Endothelial cell of umbilical vein (primary cell): ENCODE results near the gene TIMM21. TPM values are rescaled to one million over a fixed set of nuclear protein-coding genes. Genes with fewer than 3 reads are reported as not detected.
A peak's percentile ranks its signal among the peaks of the same experiment; 100 is the strongest.

Experiments
- BruUV-seq: library from RNA; stranded (reverse); fragments of 400-500 nt; replicated peaks from 2 replicates; lab custom pipeline; 2021; lab: Mats Ljungman, UMichigan
- CTCF ChIA-PET: fragments of 300-600, 350-600 bp; sonication (Branson Sonifier 250); formaldehyde crosslinking; loops from one replicate; lab custom pipeline; 2021; ENCODE audit warnings: antibody characterized with exemption, inconsistent platforms; lab: Charles Lee
- POLR2A ChIA-PET: fragments of 300-600, 350-600 bp; sonication (Branson Sonifier 250); formaldehyde crosslinking; loops from one replicate; lab custom pipeline; 2021; ENCODE audit warnings: antibody characterized with exemption, inconsistent platforms; lab: Charles Lee
- DNase-seq: peaks from one replicate; pipeline ENCODE4 v3.0.0-alpha.2; 2011; ENCODE audit warnings: low read depth, low spot score
- FAIRE-seq: peaks from 2 replicates; lab custom pipeline; 2011; peaks lifted over from hg19 to GRCh38; lab: Jason Lieb, UNC
- H2AFZ ChIP-seq: 2 replicates; pipeline ENCODE4 v1.6.0; 2012; ENCODE audit warnings: low read depth, low read length, control low read depth, inconsistent platforms
- H3K27ac ChIP-seq: 2 replicates; pipeline ENCODE4 v1.5.1; 2011; ENCODE audit warnings: low read depth, mild to moderate bottlenecking, control low read depth, low read length, moderate library complexity; ENCODE audit not compliant: insufficient read depth
- H3K27me3 ChIP-seq, 2 experiments: 2 replicates each; pipeline versions ENCODE4 v1.6.0 to v1.6.1; 2011; ENCODE audit warnings: low read length in 2 of 2, mixed read lengths in 1 of 2; ENCODE audit not compliant: control insufficient read depth in 2 of 2, insufficient read depth in 2 of 2
- H3K36me3 ChIP-seq, 2 experiments: 2 replicates in 1 of 2; 3 replicates in 1 of 2; pipeline ENCODE4 v1.5.1; 2011; ENCODE audit warnings: low read length in 2 of 2, mild to moderate bottlenecking in 1 of 2, moderate library complexity in 1 of 2; ENCODE audit not compliant: control insufficient read depth in 2 of 2, insufficient read depth in 2 of 2; ENCODE audit errors: extremely low read depth in 1 of 2
- H3K4me1 ChIP-seq: 3 replicates; pipeline ENCODE4 v1.5.1; 2011; ENCODE audit warnings: mild to moderate bottlenecking, low read length; ENCODE audit not compliant: control insufficient read depth, insufficient read depth; ENCODE audit errors: extremely low read depth
- H3K4me2 ChIP-seq: 2 replicates; pipeline ENCODE4 v1.6.1; 2011; ENCODE audit warnings: low read length, control low read depth, mixed read lengths; ENCODE audit not compliant: insufficient read depth
- H3K4me3 ChIP-seq, 3 experiments: fragments of 200-600 bp in 1 of 3; sonication (generic), shearing (Covaris generic) in 1 of 3; replicated peaks in 1 of 3; 2 replicates each; pipeline ENCODE4 v1.5.1; 2011 to 2016; ENCODE audit warnings: control low read depth in 3 of 3, low read length in 3 of 3, mild to moderate bottlenecking in 2 of 3, inconsistent platforms in 1 of 3, low read depth in 1 of 3, moderate library complexity in 1 of 3; ENCODE audit not compliant: insufficient read depth in 1 of 3
- H3K79me2 ChIP-seq: 2 replicates; pipeline ENCODE4 v1.6.0; 2012; ENCODE audit warnings: low read length, inconsistent platforms; ENCODE audit not compliant: control insufficient read depth, insufficient read depth
- H3K9ac ChIP-seq: replicated peaks from 2 replicates; pipeline ENCODE3; 2011; ENCODE audit warnings: low read length, control low read depth; ENCODE audit not compliant: insufficient read depth; ENCODE audit errors: extremely low read depth
- H3K9me1 ChIP-seq: replicated peaks from 3 replicates; pipeline ENCODE4 v1.6.0; 2011; ENCODE audit warnings: mild to moderate bottlenecking, low read length; ENCODE audit not compliant: control insufficient read depth, insufficient read depth; ENCODE audit errors: extremely low read depth
- H3K9me3 ChIP-seq: replicated peaks from 2 replicates; pipeline ENCODE4 v1.5.1; 2012; ENCODE audit warnings: low read length, inconsistent platforms; ENCODE audit not compliant: control insufficient read depth, insufficient read depth
- H4K20me1 ChIP-seq: replicated peaks from 2 replicates; pipeline ENCODE3; 2011; ENCODE audit warnings: mild to moderate bottlenecking, low read length; ENCODE audit not compliant: control insufficient read depth, insufficient read depth; ENCODE audit errors: extremely low read depth
- EZH2 ChIP-seq: IDR thresholded peaks from 2 replicates; pipeline ENCODE4 v1.6.1; 2012; ENCODE audit warnings: borderline replicate concordance, low read depth, mild to moderate bottlenecking, moderate library complexity, low read length, inconsistent platforms; ENCODE audit not compliant: severe bottlenecking
- FOS ChIP-seq: IDR thresholded peaks from 2 replicates; pipeline ENCODE4 v1.6.1; 2011; ENCODE audit warnings: mild to moderate bottlenecking, low read length, moderate library complexity, borderline replicate concordance; ENCODE audit not compliant: insufficient read depth
- GATA2 ChIP-seq: IDR thresholded peaks from 2 replicates; pipeline ENCODE4 v1.7.0; 2011; ENCODE audit warnings: low read depth, mild to moderate bottlenecking, moderate library complexity, mixed read lengths, low read length; ENCODE audit not compliant: insufficient read length, insufficient read depth
- JUN ChIP-seq: IDR thresholded peaks from 2 replicates; pipeline ENCODE4 v1.6.1; 2011; ENCODE audit warnings: borderline replicate concordance, low read depth; ENCODE audit not compliant: insufficient read length, insufficient read depth
- MAX ChIP-seq: IDR thresholded peaks from 2 replicates; pipeline ENCODE4 v1.6.1; 2011; ENCODE audit not compliant: insufficient read depth, insufficient read length
- MYC ChIP-seq: IDR thresholded peaks from one replicate; pipeline ENCODE4 v1.6.1; 2011; ENCODE audit warnings: mild to moderate bottlenecking, low read depth, low read length
- POLR2A ChIP-seq: IDR thresholded peaks from 2 replicates; pipeline ENCODE4 v1.6.1; 2012; ENCODE audit warnings: low read depth, mild to moderate bottlenecking, control low read depth, low read length
- POLR2AphosphoS5 ChIP-seq: IDR thresholded peaks from 2 replicates; pipeline ENCODE4 v1.6.1; 2012; ENCODE audit warnings: low read depth, mild to moderate bottlenecking, control low read depth, low read length, moderate library complexity; ENCODE audit not compliant: insufficient read depth
- dilution Hi-C: fragments of 300-500 bp; cut with MboI; formaldehyde crosslinking; loops from one replicate; pipeline ENCODE4 v1.15.0; 2019; ENCODE audit warnings: low sequenced_read_pairs; ENCODE audit not compliant: extremely low pct_ligation_motif_present
- intact Hi-C: fragments of 100-400 bp; cut with micrococcal nuclease; formaldehyde crosslinking; loops from one replicate; pipeline ENCODE4 v1.10.0; 2022
- polyA plus RNA-seq, 4 experiments: library from polyadenylated mRNA; depleted of rRNA in 3 of 4; stranded (reverse) in 3 of 4; unstranded in 1 of 4; fragments of >200 nt; gene quantifications; 2 replicates each; pipeline versions ENCODE4 v1.2.1 to v1.2.3, GENCODE V29; 2011 to 2012; ENCODE audit warnings: missing spikeins in 1 of 4
- total RNA-seq: library from RNA; stranded (reverse); gene quantifications from 2 replicates; pipeline ENCODE4 v1.2.3, GENCODE V29; 2021
- TF ChIP-seq, protein P1 (sequence below), 2 donors: IDR thresholded peaks; 1 replicate in 1 of 2; 2 replicates in 1 of 2; pipeline ENCODE4 v1.5.1; 2011; ENCODE audit warnings: low read length in 2 of 2, mild to moderate bottlenecking in 2 of 2, moderate library complexity in 2 of 2, control low read depth in 1 of 2, inconsistent platforms in 1 of 2, low read depth in 1 of 2; ENCODE audit not compliant: insufficient read depth in 1 of 2; ENCODE audit errors: extremely low read depth in 1 of 2

Gene TIMM21
- total and polyA plus RNA-seq, 2 donors (not counting 3 experiments of a cell fraction or from before 2014, with no cell fraction given), result 22.9 to 38.9 TPM

DNA sequence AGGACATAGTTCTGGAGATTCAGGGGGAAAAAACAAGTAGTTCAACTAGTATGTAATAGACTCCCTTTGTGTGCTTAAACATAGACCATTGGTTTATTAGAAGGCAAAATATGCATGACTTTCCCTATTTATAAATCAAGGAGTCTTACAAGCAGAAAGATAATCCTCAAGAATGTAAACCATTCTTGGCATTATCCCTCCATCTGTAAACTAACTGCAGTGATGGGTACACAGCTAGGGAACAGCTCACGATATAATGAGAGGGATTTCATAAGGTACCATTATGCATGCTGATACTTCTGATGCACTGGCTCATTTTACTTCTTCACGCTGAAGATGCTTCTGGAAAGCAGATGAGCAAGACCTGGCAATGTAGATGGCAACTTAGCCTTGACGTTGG, 1.6 kb upstream of the TIMM21 start:
- H4K20me1 ChIP-seq, result no peaks in the 10 kb centered on the region
- H3K27ac ChIP-seq, result no peak overlapping the region
- intact Hi-C loops, result loop anchor here (1.0 kb wide), 1 partner anchor 146 kb away; no protein-coding TSS in a partner anchor
- no peaks in the 10 kb centered on the region for H3K27me3 ChIP-seq
- peak overlapping the region; percentile 81 for H2AFZ ChIP-seq
- no peak overlapping the region for H3K4me2 ChIP-seq
- DNase-seq (no peak), FAIRE-seq (no peak)
- CTCF ChIA-PET, result no interaction called here
- peaks cover 34% of the 10 kb centered on the region for H3K79me2 ChIP-seq
- no peaks in the 10 kb centered on the region for H3K9me3 ChIP-seq
- dilution Hi-C loops, result no loop called here
- no peak overlapping the region for H3K9ac ChIP-seq
- TF ChIP-seq, protein P1, sequence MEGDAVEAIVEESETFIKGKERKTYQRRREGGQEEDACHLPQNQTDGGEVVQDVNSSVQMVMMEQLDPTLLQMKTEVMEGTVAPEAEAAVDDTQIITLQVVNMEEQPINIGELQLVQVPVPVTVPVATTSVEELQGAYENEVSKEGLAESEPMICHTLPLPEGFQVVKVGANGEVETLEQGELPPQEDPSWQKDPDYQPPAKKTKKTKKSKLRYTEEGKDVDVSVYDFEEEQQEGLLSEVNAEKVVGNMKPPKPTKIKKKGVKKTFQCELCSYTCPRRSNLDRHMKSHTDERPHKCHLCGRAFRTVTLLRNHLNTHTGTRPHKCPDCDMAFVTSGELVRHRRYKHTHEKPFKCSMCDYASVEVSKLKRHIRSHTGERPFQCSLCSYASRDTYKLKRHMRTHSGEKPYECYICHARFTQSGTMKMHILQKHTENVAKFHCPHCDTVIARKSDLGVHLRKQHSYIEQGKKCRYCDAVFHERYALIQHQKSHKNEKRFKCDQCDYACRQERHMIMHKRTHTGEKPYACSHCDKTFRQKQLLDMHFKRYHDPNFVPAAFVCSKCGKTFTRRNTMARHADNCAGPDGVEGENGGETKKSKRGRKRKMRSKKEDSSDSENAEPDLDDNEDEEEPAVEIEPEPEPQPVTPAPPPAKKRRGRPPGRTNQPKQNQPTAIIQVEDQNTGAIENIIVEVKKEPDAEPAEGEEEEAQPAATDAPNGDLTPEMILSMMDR (IDR thresholded peaks at IDR 0.05; ENCODE audit: extremely low read depth in 1 of 2, insufficient read depth in 1 of 2, low read depth in 1 of 2, low read length in 2 of 2), result no peak
- peak; percentile 44 for TF ChIP-seq EZH2
- no peaks in the 10 kb centered on the region for H3K36me3 ChIP-seq
- H3K4me1 ChIP-seq, result peaks cover 17% of the 10 kb centered on the region
- no TSS peak for BruUV-seq
- H3K9me1 ChIP-seq, result no peaks in the 10 kb centered on the region
- no peak overlapping the region for H3K4me3 ChIP-seq
- POLR2A ChIA-PET, result no interaction called here

GRCh38 chr18:74147491-74147778, 888 bp upstream of the TIMM21 start:
- ChIA-PET POLR2A (no interaction called here), CTCF (no interaction called here)
- Histone ChIP-seq H4K20me1 (no peaks in the 10 kb centered on the region), H3K36me3 (no peaks in the 10 kb centered on the region), H3K9me3 (no peaks in the 10 kb centered on the region), H3K4me2 (peak overlapping the region; percentile 77), H2AFZ (peak overlapping the region; percentile 81), H3K27me3 (no peaks in the 10 kb centered on the region), H3K79me2 (peaks cover 40% of the 10 kb centered on the region), H3K4me3 (peak overlapping the region; percentile 11 to 95 (median 85)), H3K9me1 (no peaks in the 10 kb centered on the region), H3K27ac (no peak overlapping the region), H3K4me1 (peaks cover 17% of the 10 kb centered on the region), H3K9ac (no peak overlapping the region)
- no TSS peak for BruUV-seq
- FAIRE-seq (no peak), DNase-seq (no peak)
- intact Hi-C loops (loop anchor here (1.0 kb wide), 1 partner anchor 145 kb away; no protein-coding TSS in a partner anchor), dilution Hi-C loops (no loop called here)
- TF ChIP-seq POLR2AphosphoS5 (no peak), POLR2A (no peak), MAX (no peak), EZH2 (no peak), JUN (no peak), MYC (no peak), FOS (no peak), GATA2 (no peak)
- TF ChIP-seq, protein P1 (IDR thresholded peaks at IDR 0.05; ENCODE audit: extremely low read depth in 1 of 2, insufficient read depth in 1 of 2, low read depth in 1 of 2, low read length in 2 of 2), result no peak
